ENCODE measurements around the gene CSTPP1.
"Not testable (repeated sequence)": the region's sequence is repeated elsewhere in the genome, so short reads cannot be mapped to it uniquely, and the experiment has no call there.

Gene CSTPP1

GRCh38 chr11:47109051-47109726 is 172.6 kb downstream of the CSTPP1 start:
- no peak overlapping the region for H3K9ac ChIP-seq (ENCODE audit: low read length in 2 of 2)
- H3K27me3 ChIP-seq (ENCODE audit: control insufficient read depth in 1 of 2, insufficient read depth in 2 of 2, low read length in 2 of 2), result no peaks in the 10 kb centered on the region
- H3K4me1 ChIP-seq (ENCODE audit: control insufficient read depth, insufficient read depth, low read length), result peaks cover 8% of the 10 kb centered on the region
- no peak overlapping the region for H3K27ac ChIP-seq (ENCODE audit: low read length)
- no peaks in the 10 kb centered on the region for H3K36me3 ChIP-seq (ENCODE audit: control insufficient read depth in 2 of 2, insufficient read depth in 2 of 2, low read length in 2 of 2)
- no peak overlapping the region for H3K4me3 ChIP-seq (ENCODE audit: low read length in 2 of 2)
- H3K9me3 ChIP-seq (ENCODE audit: control insufficient read depth in 2 of 2, low read length in 2 of 2), result no peaks in the 10 kb centered on the region

DNA sequence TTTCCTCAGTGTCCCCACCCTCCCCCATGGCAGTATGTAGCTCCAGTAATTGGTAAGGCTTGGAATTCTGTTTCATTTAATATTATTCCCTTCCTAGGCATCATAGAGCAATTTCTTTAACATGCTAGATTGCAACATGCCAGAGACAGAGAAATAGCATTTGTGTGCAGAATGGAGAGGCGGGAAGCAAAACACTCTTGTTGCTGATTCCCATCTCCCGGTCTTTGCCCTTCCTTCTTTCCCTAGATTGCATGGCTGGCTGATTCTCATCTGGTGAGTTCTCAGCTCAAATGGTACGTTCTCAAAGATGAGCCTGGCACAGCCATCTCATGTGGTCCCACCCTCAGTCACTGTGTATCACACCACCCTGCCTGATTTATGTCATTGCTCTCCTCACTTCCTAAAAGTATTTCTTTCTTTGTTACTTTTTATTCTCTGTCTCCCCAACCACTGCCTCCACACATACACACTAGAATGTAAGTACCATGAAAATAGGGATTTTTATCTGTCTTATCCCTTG is 173.2 kb downstream of the CSTPP1 start:
- no peak overlapping the region for H3K9ac ChIP-seq (ENCODE audit: low read length in 2 of 2)

GRCh38 chr11:47111318-47111804 is 174.8 kb downstream of the CSTPP1 start:
- H3K27me3 ChIP-seq (ENCODE audit: control insufficient read depth in 1 of 2, insufficient read depth in 2 of 2, low read length in 2 of 2), result no peaks in the 10 kb centered on the region
- no peak overlapping the region for H3K9ac ChIP-seq (ENCODE audit: low read length in 2 of 2)
- no peaks in the 10 kb centered on the region for H3K36me3 ChIP-seq (ENCODE audit: control insufficient read depth in 2 of 2, insufficient read depth in 2 of 2, low read length in 2 of 2)
- no peak overlapping the region for H3K4me3 ChIP-seq (ENCODE audit: low read length in 2 of 2)
- H3K27ac ChIP-seq (ENCODE audit: low read length), result no peak overlapping the region
- H3K4me1 ChIP-seq (ENCODE audit: control insufficient read depth, insufficient read depth, low read length), result peaks cover 7% of the 10 kb centered on the region
- no peaks in the 10 kb centered on the region for H3K9me3 ChIP-seq (ENCODE audit: control insufficient read depth in 2 of 2, low read length in 2 of 2)

More for the DNA sequence above, 173.2 kb downstream of the CSTPP1 start:
- no peaks in the 10 kb centered on the region for H3K36me3 ChIP-seq (ENCODE audit: control insufficient read depth in 2 of 2, insufficient read depth in 2 of 2, low read length in 2 of 2)
- peaks cover 8% of the 10 kb centered on the region for H3K4me1 ChIP-seq (ENCODE audit: control insufficient read depth, insufficient read depth, low read length)
- H3K27ac ChIP-seq (ENCODE audit: low read length), result no peak overlapping the region
- H3K4me3 ChIP-seq (ENCODE audit: low read length in 2 of 2), result no peak overlapping the region
- H3K9me3 ChIP-seq (ENCODE audit: control insufficient read depth in 2 of 2, low read length in 2 of 2), result no peaks in the 10 kb centered on the region
- H3K27me3 ChIP-seq (ENCODE audit: control insufficient read depth in 1 of 2, insufficient read depth in 2 of 2, low read length in 2 of 2), result no peaks in the 10 kb centered on the region

DNA sequence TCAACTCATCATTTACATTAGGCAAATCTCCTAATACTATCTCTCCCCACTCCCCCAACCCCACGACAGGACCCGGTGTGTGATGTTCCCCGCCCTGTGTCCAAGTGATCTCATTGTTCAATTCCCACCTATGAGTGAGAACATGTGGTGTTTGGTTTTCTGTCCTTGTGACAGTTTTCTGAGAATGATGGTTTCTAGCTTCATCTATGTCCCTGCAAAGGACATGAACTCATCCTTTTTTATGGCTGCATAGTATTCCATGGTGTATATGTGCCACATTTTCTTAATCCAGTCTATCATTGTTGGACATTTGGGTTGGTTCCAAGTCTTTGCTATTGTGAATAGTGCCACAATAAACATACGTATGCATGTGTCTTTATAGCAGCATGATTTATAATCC is 176.4 kb downstream of the CSTPP1 start:
- H3K9me3 ChIP-seq (ENCODE audit: control insufficient read depth in 2 of 2, low read length in 2 of 2); H3K27ac ChIP-seq (ENCODE audit: low read length); H3K36me3 ChIP-seq (ENCODE audit: control insufficient read depth in 2 of 2, insufficient read depth in 2 of 2, low read length in 2 of 2); H3K27me3 ChIP-seq (ENCODE audit: control insufficient read depth in 1 of 2, insufficient read depth in 2 of 2, low read length in 2 of 2); H3K4me3 ChIP-seq (ENCODE audit: low read length in 2 of 2); H3K9ac ChIP-seq (ENCODE audit: low read length in 2 of 2); H3K4me1 ChIP-seq (ENCODE audit: control insufficient read depth, insufficient read depth, low read length): not testable (repeated sequence)

DNA sequence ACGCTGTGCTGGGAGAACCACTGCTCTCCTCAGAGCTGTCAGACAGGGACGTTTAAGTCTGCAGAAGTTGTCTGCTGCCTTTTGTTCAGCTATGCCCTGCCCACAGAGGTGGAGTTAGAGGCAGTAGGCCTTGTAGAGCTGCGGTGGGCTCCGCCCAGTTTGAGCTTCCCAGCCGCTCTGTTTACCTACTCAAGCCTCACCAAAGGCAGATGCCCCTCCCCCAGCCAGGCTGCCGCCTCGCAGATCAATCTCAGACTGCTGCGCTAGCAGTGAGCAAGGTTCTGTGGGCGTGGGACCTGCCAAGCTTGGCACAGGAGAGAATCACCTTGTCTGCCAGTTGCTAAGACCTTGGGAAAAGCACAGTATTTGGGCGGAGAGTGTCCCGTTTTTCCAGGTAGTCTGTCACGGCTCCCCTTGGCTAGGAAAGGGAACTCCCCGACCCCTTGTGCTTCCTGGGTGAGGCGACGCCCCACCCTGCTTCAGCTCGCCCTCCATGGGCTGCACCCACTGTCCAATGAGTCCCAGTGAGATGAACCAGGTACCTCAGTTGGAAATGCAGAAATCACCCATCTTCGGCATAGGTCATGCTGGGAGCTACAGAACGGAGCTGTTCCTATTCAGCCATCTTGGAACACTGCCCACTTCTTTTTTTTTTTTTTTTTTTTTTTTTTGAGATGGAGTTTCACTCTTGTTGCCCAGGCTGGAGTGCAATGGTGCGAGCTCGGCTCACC is 182.6 kb downstream of the CSTPP1 start:
- not testable (repeated sequence) for H3K36me3 ChIP-seq (ENCODE audit: control insufficient read depth in 2 of 2, insufficient read depth in 2 of 2, low read length in 2 of 2); H3K9me3 ChIP-seq (ENCODE audit: control insufficient read depth in 2 of 2, low read length in 2 of 2); H3K4me1 ChIP-seq (ENCODE audit: control insufficient read depth, insufficient read depth, low read length); H3K27me3 ChIP-seq (ENCODE audit: control insufficient read depth in 1 of 2, insufficient read depth in 2 of 2, low read length in 2 of 2); H3K9ac ChIP-seq (ENCODE audit: low read length in 2 of 2); H3K27ac ChIP-seq (ENCODE audit: low read length)
- peak overlapping the region in 1 of 2 donors; percentile 55 for H3K4me3 ChIP-seq (ENCODE audit: low read length in 2 of 2)

DNA sequence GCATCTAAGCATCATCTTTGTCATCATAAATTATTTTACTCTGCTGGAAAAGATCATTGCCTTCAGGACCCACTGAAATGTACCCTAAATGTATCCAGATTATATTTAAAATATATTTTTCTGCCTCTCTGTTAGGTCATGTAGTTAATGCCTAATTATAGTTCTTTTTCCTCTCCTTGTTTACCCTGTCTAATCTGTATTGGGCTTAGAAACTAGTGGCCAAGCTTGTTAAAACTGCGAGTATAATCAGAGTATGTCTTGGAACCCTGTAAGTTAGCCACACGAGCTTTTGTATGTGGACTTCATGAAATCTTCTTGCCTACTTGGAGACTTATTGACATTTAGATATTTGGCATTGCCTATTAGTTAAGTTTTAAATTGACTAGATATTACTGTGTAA is 184.5 kb downstream of the CSTPP1 start:
- H3K9ac ChIP-seq (ENCODE audit: low read length in 2 of 2), result no peak overlapping the region
- no peaks in the 10 kb centered on the region for H3K27me3 ChIP-seq (ENCODE audit: control insufficient read depth in 1 of 2, insufficient read depth in 2 of 2, low read length in 2 of 2)
- no peaks in the 10 kb centered on the region for H3K9me3 ChIP-seq (ENCODE audit: control insufficient read depth in 2 of 2, low read length in 2 of 2)
- H3K4me1 ChIP-seq (ENCODE audit: control insufficient read depth, insufficient read depth, low read length), result no peaks in the 10 kb centered on the region
- H3K36me3 ChIP-seq (ENCODE audit: control insufficient read depth in 2 of 2, insufficient read depth in 2 of 2, low read length in 2 of 2), result no peaks in the 10 kb centered on the region
- H3K4me3 ChIP-seq (ENCODE audit: low read length in 2 of 2), result no peak overlapping the region
- no peak overlapping the region for H3K27ac ChIP-seq (ENCODE audit: low read length)

DNA sequence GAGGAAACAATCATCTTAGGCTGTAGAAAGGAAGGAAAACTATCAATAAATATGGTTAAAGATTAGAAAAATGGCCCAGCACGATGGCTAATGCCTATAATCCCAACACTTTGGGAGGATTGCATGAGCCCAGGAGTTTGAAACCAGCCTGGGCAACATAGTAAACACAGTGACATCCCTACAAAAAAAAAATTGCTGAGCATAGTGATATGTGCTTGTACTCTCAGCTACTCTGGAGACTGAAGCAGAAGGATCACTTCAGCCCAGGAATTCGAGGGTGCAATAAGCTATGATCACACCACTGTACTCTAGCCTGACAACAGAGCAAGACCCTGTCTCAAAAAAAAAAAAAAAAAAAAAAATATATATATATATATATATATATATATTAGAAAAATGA is 185.2 kb downstream of the CSTPP1 start:
- no peak overlapping the region for H3K9ac ChIP-seq (ENCODE audit: low read length in 2 of 2)
- H3K36me3 ChIP-seq (ENCODE audit: control insufficient read depth in 2 of 2, insufficient read depth in 2 of 2, low read length in 2 of 2), result no peaks in the 10 kb centered on the region
- H3K9me3 ChIP-seq (ENCODE audit: control insufficient read depth in 2 of 2, low read length in 2 of 2), result no peaks in the 10 kb centered on the region
- no peaks in the 10 kb centered on the region for H3K4me1 ChIP-seq (ENCODE audit: control insufficient read depth, insufficient read depth, low read length)
- H3K27me3 ChIP-seq (ENCODE audit: control insufficient read depth in 1 of 2, insufficient read depth in 2 of 2, low read length in 2 of 2), result no peaks in the 10 kb centered on the region
- H3K27ac ChIP-seq (ENCODE audit: low read length), result no peak overlapping the region
- no peak overlapping the region for H3K4me3 ChIP-seq (ENCODE audit: low read length in 2 of 2)

- Histone ChIP-seq H3K9ac (ENCODE audit: low read length in 2 of 2) (no peak overlapping the region), H3K27me3 (ENCODE audit: control insufficient read depth in 1 of 2, insufficient read depth in 2 of 2, low read length in 2 of 2) (no peaks in the 10 kb centered on the region), H3K36me3 (ENCODE audit: control insufficient read depth in 2 of 2, insufficient read depth in 2 of 2, low read length in 2 of 2) (no peaks in the 10 kb centered on the region), H3K9me3 (ENCODE audit: control insufficient read depth in 2 of 2, low read length in 2 of 2) (no peaks in the 10 kb centered on the region), H3K27ac (ENCODE audit: low read length) (no peak overlapping the region), H3K4me3 (ENCODE audit: low read length in 2 of 2) (no peak overlapping the region), H3K4me1 (ENCODE audit: control insufficient read depth, insufficient read depth, low read length) (no peaks in the 10 kb centered on the region)
Measured at GRCh38 chr11:47123094-47123493, 186.5 kb downstream of the CSTPP1 start.

DNA sequence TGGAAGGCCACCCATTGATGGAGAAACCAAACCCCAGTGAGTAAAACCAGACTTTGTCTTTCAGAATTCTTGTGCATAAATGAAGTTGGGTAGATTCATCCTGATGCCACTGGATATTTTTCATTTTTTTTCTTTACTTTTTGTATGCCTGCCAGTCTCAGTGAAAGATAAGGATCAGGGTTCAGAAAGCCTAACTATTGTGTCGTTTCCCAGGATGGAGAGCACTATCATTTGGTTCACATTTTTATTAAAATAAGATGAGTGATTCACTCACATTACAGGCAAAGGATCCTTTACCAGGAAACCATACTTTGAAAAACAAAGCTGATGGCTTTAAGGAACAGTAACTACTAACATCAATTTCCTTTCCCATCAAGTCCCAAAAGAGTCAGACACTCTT is 188.1 kb downstream of the CSTPP1 start:
- Histone ChIP-seq H3K36me3 (ENCODE audit: control insufficient read depth in 2 of 2, insufficient read depth in 2 of 2, low read length in 2 of 2) (no peaks in the 10 kb centered on the region), H3K9ac (ENCODE audit: low read length in 2 of 2) (no peak overlapping the region), H3K27ac (ENCODE audit: low read length) (no peak overlapping the region), H3K9me3 (ENCODE audit: control insufficient read depth in 2 of 2, low read length in 2 of 2) (no peaks in the 10 kb centered on the region), H3K4me3 (ENCODE audit: low read length in 2 of 2) (no peak overlapping the region), H3K4me1 (ENCODE audit: control insufficient read depth, insufficient read depth, low read length) (no peaks in the 10 kb centered on the region), H3K27me3 (ENCODE audit: control insufficient read depth in 1 of 2, insufficient read depth in 2 of 2, low read length in 2 of 2) (no peaks in the 10 kb centered on the region)

- Histone ChIP-seq H3K36me3 (ENCODE audit: control insufficient read depth in 2 of 2, insufficient read depth in 2 of 2, low read length in 2 of 2) (no peaks in the 10 kb centered on the region), H3K4me3 (ENCODE audit: low read length in 2 of 2) (no peak overlapping the region), H3K27ac (ENCODE audit: low read length) (no peak overlapping the region), H3K9ac (ENCODE audit: low read length in 2 of 2) (no peak overlapping the region), H3K9me3 (ENCODE audit: control insufficient read depth in 2 of 2, low read length in 2 of 2) (no peaks in the 10 kb centered on the region), H3K4me1 (ENCODE audit: control insufficient read depth, insufficient read depth, low read length) (no peaks in the 10 kb centered on the region), H3K27me3 (ENCODE audit: control insufficient read depth in 1 of 2, insufficient read depth in 2 of 2, low read length in 2 of 2) (no peaks in the 10 kb centered on the region)
Measured at GRCh38 chr11:47125083-47125482, 188.5 kb downstream of the CSTPP1 start.

DNA sequence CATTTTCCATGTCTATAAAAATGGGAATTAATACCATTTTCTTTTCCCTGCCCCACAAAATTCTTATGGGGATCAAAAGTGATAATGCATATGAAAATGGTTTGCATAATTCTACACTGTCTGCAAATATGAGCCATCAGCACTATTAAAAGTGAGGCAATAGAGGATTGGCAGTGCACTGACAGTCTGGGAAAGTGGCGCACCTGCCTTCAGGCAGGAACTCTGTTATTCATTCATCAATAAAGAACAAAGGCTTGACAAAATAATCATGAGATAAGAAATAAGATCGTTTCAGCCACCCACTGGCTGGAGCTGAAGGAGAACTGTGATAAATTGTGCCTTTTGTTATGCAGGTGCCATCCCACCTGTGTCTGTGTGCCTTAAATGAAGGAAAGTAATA is 190.7 kb downstream of the CSTPP1 start:
- H3K36me3 ChIP-seq (ENCODE audit: control insufficient read depth in 2 of 2, insufficient read depth in 2 of 2, low read length in 2 of 2), result no peaks in the 10 kb centered on the region
- H3K4me3 ChIP-seq (ENCODE audit: low read length in 2 of 2), result no peak overlapping the region
- no peak overlapping the region for H3K27ac ChIP-seq (ENCODE audit: low read length)
- no peak overlapping the region for H3K9ac ChIP-seq (ENCODE audit: low read length in 2 of 2)
- no peaks in the 10 kb centered on the region for H3K27me3 ChIP-seq (ENCODE audit: control insufficient read depth in 1 of 2, insufficient read depth in 2 of 2, low read length in 2 of 2)
- H3K9me3 ChIP-seq (ENCODE audit: control insufficient read depth in 2 of 2, low read length in 2 of 2), result no peaks in the 10 kb centered on the region
- H3K4me1 ChIP-seq (ENCODE audit: control insufficient read depth, insufficient read depth, low read length), result no peaks in the 10 kb centered on the region
